ENCODE data around the gene GJC1. TPM values are rescaled to one million over a fixed set of nuclear protein-coding genes. Genes with fewer than 3 reads are reported as not detected.

Gene GJC1
- total RNA-seq, 5 donors from 2014 or later (not counting 1 experiment from before 2014, with no cell fraction given), result 0.09 to 0.93 (median 0.30) TPM; not detected in 2

GRCh38 chr17:44769230-44769629, 60.9 kb downstream of the GJC1 start:
- Mint-ChIP-seq H3K27ac (no peak overlapping the region), H3K27me3 (peaks cover 6 to 18% of the 10 kb centered on the region in 2 donors), H3K4me1 (peaks cover 0 to 3% (median 0%) of the 10 kb centered on the region in 3 donors), H3K36me3 (no peaks in the 10 kb centered on the region), H3K4me3 (no peak overlapping the region), H3K9me3 (no peaks in the 10 kb centered on the region)
- CTCF ChIA-PET, result no interaction called here
- Histone ChIP-seq H3K27me3 (replicated peaks in 1 of 2; ENCODE audit: control insufficient read depth in 2 of 2, extremely low read depth in 1 of 2, insufficient read depth in 2 of 2, low read length in 1 of 2) (peaks cover 0 to 66% of the 10 kb centered on the region in 2 experiments), H3K9me3 (no peaks in the 10 kb centered on the region), H3K4me3 (ENCODE audit: control insufficient read depth in 1 of 2, extremely low read depth in 1 of 2, low read length in 1 of 2) (no peak overlapping the region), H3K4me1 (ENCODE audit: control insufficient read depth in 1 of 2, extremely low read depth in 1 of 2, insufficient read depth in 2 of 2, low read length in 2 of 2) (peaks cover 0 to 5% of the 10 kb centered on the region in 2 experiments), H3K27ac (ENCODE audit: low read length) (no peak overlapping the region), H3K36me3 (ENCODE audit: control insufficient read depth in 2 of 2, extremely low read depth in 1 of 2, insufficient read depth in 1 of 2, low read length in 1 of 2) (no peaks in the 10 kb centered on the region)
- POLR2A ChIA-PET, result no interaction called here
- DNase-seq (no peak), ATAC-seq (replicated peaks in 1 of 4) (no peak)
- WGBS (ENCODE audit: insufficient coverage), result 66% methylated on average over 3 of the region's 6 CpGs

- Mint-ChIP-seq H3K4me3 (no peak overlapping the region), H3K9me3 (no peaks in the 10 kb centered on the region), H3K27ac (no peak overlapping the region), H3K27me3 (peaks cover 6 to 23% of the 10 kb centered on the region in 2 donors), H3K4me1 (peaks cover 0 to 3% (median 0%) of the 10 kb centered on the region in 3 donors), H3K36me3 (no peaks in the 10 kb centered on the region)
- H3K27me3 ChIP-seq (replicated peaks in 1 of 2; ENCODE audit: control insufficient read depth in 2 of 2, extremely low read depth in 1 of 2, insufficient read depth in 2 of 2, low read length in 1 of 2), result peaks cover 0 to 71% of the 10 kb centered on the region in 2 experiments
- no peaks in the 10 kb centered on the region for H3K36me3 ChIP-seq (ENCODE audit: control insufficient read depth in 2 of 2, extremely low read depth in 1 of 2, insufficient read depth in 1 of 2, low read length in 1 of 2)
- POLR2A ChIA-PET, result no interaction called here
- WGBS (ENCODE audit: insufficient coverage), result 71% methylated on average over 1 of the region's 11 CpGs
- H3K4me1 ChIP-seq (ENCODE audit: control insufficient read depth in 1 of 2, extremely low read depth in 1 of 2, insufficient read depth in 2 of 2, low read length in 2 of 2), result peaks cover 0 to 5% of the 10 kb centered on the region in 2 experiments
- no peaks in the 10 kb centered on the region for H3K9me3 ChIP-seq
- CTCF ChIA-PET, result no interaction called here
- DNase-seq, result no peak
- no peak overlapping the region for H3K4me3 ChIP-seq (ENCODE audit: control insufficient read depth in 1 of 2, extremely low read depth in 1 of 2, low read length in 1 of 2)
- ATAC-seq (replicated peaks in 1 of 4), result no peak
- no peak overlapping the region for H3K27ac ChIP-seq (ENCODE audit: low read length)
These were observed 61.5 kb downstream of the GJC1 start for GRCh38 chr17:44768505-44769142.

DNA sequence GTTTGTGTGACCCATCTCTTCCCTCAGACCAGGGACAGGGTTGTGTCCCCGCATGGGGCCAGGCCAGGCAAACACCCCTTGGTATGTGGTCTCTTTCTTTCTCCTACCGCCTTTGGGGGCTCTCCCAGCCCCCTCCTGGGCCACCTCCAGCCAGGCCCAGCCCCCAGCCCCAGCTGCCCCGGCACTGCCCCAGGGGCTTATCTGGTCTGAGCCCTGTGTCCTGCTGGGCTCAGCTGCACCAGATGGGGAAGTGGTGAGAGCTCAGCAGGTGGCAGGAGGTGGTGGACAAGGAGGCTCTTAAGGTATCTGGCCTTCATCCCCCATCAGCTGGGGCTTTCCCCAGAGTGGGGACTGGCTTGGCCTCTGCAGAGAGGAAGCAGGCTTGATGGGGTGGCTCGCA, 62.6 kb downstream of the GJC1 start:
- no peaks in the 10 kb centered on the region for H3K36me3 ChIP-seq (ENCODE audit: control insufficient read depth in 2 of 2, extremely low read depth in 1 of 2, insufficient read depth in 1 of 2, low read length in 1 of 2)
- H3K4me3 Mint-ChIP-seq, result no peak overlapping the region
- H3K4me1 ChIP-seq (ENCODE audit: control insufficient read depth in 1 of 2, extremely low read depth in 1 of 2, insufficient read depth in 2 of 2, low read length in 2 of 2), result peaks cover 0 to 5% of the 10 kb centered on the region in 2 experiments
- ChIA-PET CTCF (no interaction called here), POLR2A (interaction anchor here in 1 of 2 donors (0.6 kb wide), 1 partner anchor 300 kb away, joined by 3 read pairs; no protein-coding TSS in a partner anchor)
- H3K9me3 ChIP-seq, result no peaks in the 10 kb centered on the region
- DNase-seq (no peak), ATAC-seq (replicated peaks in 1 of 4) (no peak)
- H3K4me1 Mint-ChIP-seq, result peaks cover 0 to 3% (median 0%) of the 10 kb centered on the region in 3 donors
- no peak overlapping the region for H3K27ac ChIP-seq (ENCODE audit: low read length)
- no peaks in the 10 kb centered on the region for H3K36me3 Mint-ChIP-seq
- H3K27me3 ChIP-seq (replicated peaks in 1 of 2; ENCODE audit: control insufficient read depth in 2 of 2, extremely low read depth in 1 of 2, insufficient read depth in 2 of 2, low read length in 1 of 2), result peaks cover 0 to 69% of the 10 kb centered on the region in 2 experiments
- peaks cover 6 to 35% of the 10 kb centered on the region in 2 donors for H3K27me3 Mint-ChIP-seq
- H3K4me3 ChIP-seq (ENCODE audit: control insufficient read depth in 1 of 2, extremely low read depth in 1 of 2, low read length in 1 of 2), result no peak overlapping the region
- no peaks in the 10 kb centered on the region for H3K9me3 Mint-ChIP-seq
- H3K27ac Mint-ChIP-seq, result no peak overlapping the region
- WGBS (ENCODE audit: insufficient coverage), result 50% methylated on average over 2 of the region's 4 CpGs

- peaks cover 6 to 41% of the 10 kb centered on the region in 2 donors for H3K27me3 Mint-ChIP-seq
- Histone ChIP-seq H3K27me3 (replicated peaks in 1 of 2; ENCODE audit: control insufficient read depth in 2 of 2, extremely low read depth in 1 of 2, insufficient read depth in 2 of 2, low read length in 1 of 2) (peaks cover 0 to 66% of the 10 kb centered on the region in 2 experiments), H3K4me3 (ENCODE audit: control insufficient read depth in 1 of 2, extremely low read depth in 1 of 2, low read length in 1 of 2) (no peak overlapping the region), H3K9me3 (no peaks in the 10 kb centered on the region), H3K27ac (ENCODE audit: low read length) (no peak overlapping the region), H3K36me3 (ENCODE audit: control insufficient read depth in 2 of 2, extremely low read depth in 1 of 2, insufficient read depth in 1 of 2, low read length in 1 of 2) (no peaks in the 10 kb centered on the region), H3K4me1 (ENCODE audit: control insufficient read depth in 1 of 2, extremely low read depth in 1 of 2, insufficient read depth in 2 of 2, low read length in 2 of 2) (peaks cover 0 to 5% of the 10 kb centered on the region in 2 experiments)
- no peaks in the 10 kb centered on the region for H3K9me3 Mint-ChIP-seq
- H3K4me3 Mint-ChIP-seq, result no peak overlapping the region
- ATAC-seq (replicated peaks in 1 of 4) (no peak), DNase-seq (no peak)
- no peaks in the 10 kb centered on the region for H3K36me3 Mint-ChIP-seq
- no peak overlapping the region for H3K27ac Mint-ChIP-seq
- 65% methylated on average over 4 of the region's 8 CpGs for WGBS (ENCODE audit: insufficient coverage)
- ChIA-PET CTCF (no interaction called here), POLR2A (no interaction called here)
- H3K4me1 Mint-ChIP-seq, result peaks cover 0 to 3% (median 0%) of the 10 kb centered on the region in 3 donors
These were observed 63.6 kb downstream of the GJC1 start for GRCh38 chr17:44766409-44767038.

- H3K27ac Mint-ChIP-seq, result no peak overlapping the region
- CTCF ChIA-PET, result no interaction called here
- DNase-seq (no peak), ATAC-seq (replicated peaks in 1 of 4) (no peak)
- no peaks in the 10 kb centered on the region for H3K9me3 Mint-ChIP-seq
- WGBS (ENCODE audit: insufficient coverage), result 78% methylated on average over 7 of the region's 11 CpGs
- peaks cover 0 to 3% (median 0%) of the 10 kb centered on the region in 3 donors for H3K4me1 Mint-ChIP-seq
- no peaks in the 10 kb centered on the region for H3K36me3 ChIP-seq (ENCODE audit: control insufficient read depth in 2 of 2, extremely low read depth in 1 of 2, insufficient read depth in 1 of 2, low read length in 1 of 2)
- no peak overlapping the region for H3K4me3 Mint-ChIP-seq
- peaks cover 0 to 5% of the 10 kb centered on the region in 2 experiments for H3K4me1 ChIP-seq (ENCODE audit: control insufficient read depth in 1 of 2, extremely low read depth in 1 of 2, insufficient read depth in 2 of 2, low read length in 2 of 2)
- no peak overlapping the region for H3K4me3 ChIP-seq (ENCODE audit: control insufficient read depth in 1 of 2, extremely low read depth in 1 of 2, low read length in 1 of 2)
- no peak overlapping the region for H3K27ac ChIP-seq (ENCODE audit: low read length)
- peaks cover 12 to 46% of the 10 kb centered on the region in 2 donors for H3K27me3 Mint-ChIP-seq
- no peaks in the 10 kb centered on the region for H3K9me3 ChIP-seq
- POLR2A ChIA-PET, result no interaction called here
- no peaks in the 10 kb centered on the region for H3K36me3 Mint-ChIP-seq
- H3K27me3 ChIP-seq (replicated peaks in 1 of 2; ENCODE audit: control insufficient read depth in 2 of 2, extremely low read depth in 1 of 2, insufficient read depth in 2 of 2, low read length in 1 of 2), result peaks cover 0 to 69% of the 10 kb centered on the region in 2 experiments
These were observed 64.1 kb downstream of the GJC1 start for GRCh38 chr17:44765965-44766364.

GRCh38 chr17:44763170-44763569, 66.9 kb downstream of the GJC1 start:
- no peak for ATAC-seq (replicated peaks in 1 of 4)
- no peak overlapping the region for H3K27ac Mint-ChIP-seq
- Histone ChIP-seq H3K36me3 (ENCODE audit: control insufficient read depth in 2 of 2, extremely low read depth in 1 of 2, insufficient read depth in 1 of 2, low read length in 1 of 2) (no peaks in the 10 kb centered on the region), H3K4me3 (ENCODE audit: control insufficient read depth in 1 of 2, extremely low read depth in 1 of 2, low read length in 1 of 2) (no peak overlapping the region), H3K9me3 (no peaks in the 10 kb centered on the region), H3K4me1 (ENCODE audit: control insufficient read depth in 1 of 2, extremely low read depth in 1 of 2, insufficient read depth in 2 of 2, low read length in 2 of 2) (peaks cover 0 to 15% of the 10 kb centered on the region in 2 experiments), H3K27ac (ENCODE audit: low read length) (no peak overlapping the region), H3K27me3 (replicated peaks in 1 of 2; ENCODE audit: control insufficient read depth in 2 of 2, extremely low read depth in 1 of 2, insufficient read depth in 2 of 2, low read length in 1 of 2) (peaks cover 2 to 73% of the 10 kb centered on the region in 2 experiments)
- POLR2A ChIA-PET, result no interaction called here
- H3K9me3 Mint-ChIP-seq, result no peaks in the 10 kb centered on the region
- no peak for DNase-seq
- 77% methylated on average over 5 of the region's 5 CpGs for WGBS (ENCODE audit: insufficient coverage)
- no peaks in the 10 kb centered on the region for H3K36me3 Mint-ChIP-seq
- no peak overlapping the region for H3K4me3 Mint-ChIP-seq
- peaks cover 19 to 56% of the 10 kb centered on the region in 2 donors for H3K27me3 Mint-ChIP-seq
- CTCF ChIA-PET, result no interaction called here
- H3K4me1 Mint-ChIP-seq, result peaks cover 0 to 1% (median under 1%) of the 10 kb centered on the region in 3 donors

All from T-cell (primary cell).